Hepatocyte (in vitro differentiated cells): ENCODE data around the gene ADGRL3. TPM values are rescaled to one million over a fixed set of nuclear protein-coding genes. Genes with fewer than 3 reads are reported as not detected.

Experiments
- DNase-seq: peaks from one replicate; pipeline ENCODE4 v3.0.0-alpha.2; 2016; ENCODE audit warnings: low spot score
- H2AFZ ChIP-seq: fragments of 200-600 bp; sonication (generic); 2 replicates; pipeline ENCODE4 v1.6.0; 2016; ENCODE audit warnings: antibody characterized with exemption, mild to moderate bottlenecking
- H3K27ac ChIP-seq: fragments of 200-600 bp; sonication (generic); 2 replicates; pipeline ENCODE4 v1.5.1; 2016; ENCODE audit warnings: mild to moderate bottlenecking
- H3K27me3 ChIP-seq: fragments of 200-600 bp; sonication (generic); 2 replicates; pipeline ENCODE4 v1.6.1; 2016
- H3K36me3 ChIP-seq: fragments of 200-600 bp; sonication (generic); replicated peaks from 2 replicates; pipeline ENCODE4 v1.5.1; 2016; ENCODE audit warnings: low read depth; ENCODE audit not compliant: insufficient read depth
- H3K4me1 ChIP-seq: fragments of 200-600 bp; sonication (generic); 2 replicates; pipeline ENCODE4 v1.5.1; 2016; ENCODE audit warnings: mild to moderate bottlenecking, moderate library complexity; ENCODE audit not compliant: insufficient read depth
- H3K4me2 ChIP-seq: fragments of 200-600 bp; sonication (generic); 2 replicates; pipeline ENCODE4 v1.6.0; 2016
- H3K4me3 ChIP-seq: fragments of 200-600 bp; sonication (generic); 2 replicates; pipeline ENCODE4 v1.5.1; 2016; ENCODE audit warnings: mild to moderate bottlenecking
- H3K79me2 ChIP-seq: fragments of 200-600 bp; sonication (generic); 2 replicates; pipeline ENCODE4 v1.6.0; 2017; ENCODE audit warnings: mild to moderate bottlenecking
- H3K9me2 ChIP-seq: fragments of 200-600 bp; sonication (generic); replicated peaks from 2 replicates; pipeline ENCODE4 v1.6.0; 2017; ENCODE audit warnings: mild to moderate bottlenecking; ENCODE audit not compliant: insufficient read depth
- H3K9me3 ChIP-seq: fragments of 200-600 bp; sonication (generic); 2 replicates; pipeline ENCODE4 v1.5.1; 2016; ENCODE audit warnings: low read depth, mild to moderate bottlenecking
- H4K20me1 ChIP-seq: fragments of 200-600 bp; sonication (generic); 2 replicates; pipeline ENCODE4 v1.6.0; 2016; ENCODE audit warnings: mild to moderate bottlenecking; ENCODE audit not compliant: insufficient read depth, poor library complexity, severe bottlenecking
- CTCF ChIP-seq: fragments of 200-600 bp; sonication (generic); IDR thresholded peaks from 2 replicates; pipeline ENCODE4 v1.5.1; 2016; ENCODE audit warnings: antibody characterized with exemption, mild to moderate bottlenecking; ENCODE audit not compliant: poor library complexity
- EZH2 ChIP-seq: fragments of 200-600 bp; sonication (generic); IDR thresholded peaks from 2 replicates; pipeline ENCODE4 v1.6.1; 2016; ENCODE audit warnings: antibody characterized with exemption, mild to moderate bottlenecking, borderline replicate concordance
- EZH2phosphoT487 ChIP-seq: fragments of 200-600 bp; sonication (generic); IDR thresholded peaks from one replicate; pipeline ENCODE4 v1.6.1; 2018; ENCODE audit warnings: antibody characterized with exemption, mild to moderate bottlenecking, low read depth, moderate library complexity; ENCODE audit not compliant: unreplicated experiment, severe bottlenecking
- WGBS: methylation state at CpG from one replicate; pipeline ENCODE4 v1.1.6; 2016; ENCODE audit warnings: low lambda C conversion rate; ENCODE audit errors: missing lambda C conversion rate; 5-methylcytosine and 5-hydroxymethylcytosine counted together
- polyA plus RNA-seq: library from polyadenylated mRNA; unstranded; fragments of >200 nt; fragmentation: Nextera tagmentation; extraction: Ambion mirVana; gene quantifications from 2 replicates; pipeline ENCODE4 v1.2.1, GENCODE V29; 2016
- total RNA-seq: library from RNA; depleted of rRNA; stranded (reverse); fragments of >200 nt; gene quantifications from 2 replicates; pipeline ENCODE4 v1.2.3, GENCODE V29; 2014

ADGRL3 gene
- total and polyA plus RNA-seq, 2 experiments from 2014 or later = 4.4 to 21.2 TPM

- Histone ChIP-seq H3K9me3 (no peaks in the 10 kb centered on the region), H3K36me3 (no peaks in the 10 kb centered on the region), H3K27ac (peak overlapping the region; percentile 77), H2AFZ (peak overlapping the region; percentile 87), H3K79me2 (peaks cover 34% of the 10 kb centered on the region), H3K4me3 (peak overlapping the region; percentile 92), H3K9me2 (no peaks in the 10 kb centered on the region), H3K27me3 (peaks cover 37% of the 10 kb centered on the region), H3K4me2 (peak overlapping the region; percentile 87), H4K20me1 (peaks cover 4% of the 10 kb centered on the region), H3K4me1 (no peaks in the 10 kb centered on the region)
- DNase-seq = no peak
- WGBS = 4% methylated on average over 5 of the region's 9 CpGs
- TF ChIP-seq EZH2 (no peak), EZH2phosphoT487 (no peak), CTCF (no peak)
Measured at GRCh38 chr4:61199873-61200186, 296 bp upstream of the ADGRL3 start.

- peak overlapping the region; percentile 87 for H3K4me2 ChIP-seq
- H3K27me3 ChIP-seq = peaks cover 40% of the 10 kb centered on the region
- peak; percentile 53 for DNase-seq
- H4K20me1 ChIP-seq = peaks cover 9% of the 10 kb centered on the region
- H3K79me2 ChIP-seq = peaks cover 46% of the 10 kb centered on the region
- H3K4me3 ChIP-seq = peak overlapping the region; percentile 92
- H3K4me1 ChIP-seq = no peaks in the 10 kb centered on the region
- H3K9me2 ChIP-seq = no peaks in the 10 kb centered on the region
- no peaks in the 10 kb centered on the region for H3K36me3 ChIP-seq
- H2AFZ ChIP-seq = peak overlapping the region; percentile 87
- TF ChIP-seq EZH2phosphoT487 (peak; percentile 53), EZH2 (no peak)
- WGBS = 1% methylated on average over 37 of the region's 41 CpGs
- H3K27ac ChIP-seq = peak overlapping the region; percentile 77
- H3K9me3 ChIP-seq = no peaks in the 10 kb centered on the region
Measured at GRCh38 chr4:61200916-61201526, 895 bp downstream of the ADGRL3 start.

GRCh38 chr4:61201561-61201960 is 1.4 kb downstream of the ADGRL3 start:
- H3K9me2 ChIP-seq = no peaks in the 10 kb centered on the region
- H3K9me3 ChIP-seq = no peaks in the 10 kb centered on the region
- peak overlapping the region; percentile 87 for H2AFZ ChIP-seq
- peaks cover 40% of the 10 kb centered on the region for H3K27me3 ChIP-seq
- peak overlapping the region; percentile 77 for H3K27ac ChIP-seq
- H3K79me2 ChIP-seq = peaks cover 51% of the 10 kb centered on the region
- H3K4me1 ChIP-seq = no peaks in the 10 kb centered on the region
- peak overlapping the region; percentile 92 for H3K4me3 ChIP-seq
- peaks cover 9% of the 10 kb centered on the region for H4K20me1 ChIP-seq
- H3K36me3 ChIP-seq = no peaks in the 10 kb centered on the region
- peak; percentile 61 for TF ChIP-seq EZH2
- no peak for TF ChIP-seq CTCF
- H3K4me2 ChIP-seq = peak overlapping the region; percentile 87
- peak; percentile 20 for DNase-seq
- under 1% methylated on average over 28 of the region's 28 CpGs for WGBS

- Histone ChIP-seq H2AFZ (peak overlapping the region; percentile 87), H3K79me2 (peaks cover 55% of the 10 kb centered on the region), H3K4me3 (peak overlapping the region; percentile 92), H3K4me1 (no peaks in the 10 kb centered on the region), H4K20me1 (peaks cover 9% of the 10 kb centered on the region), H3K9me3 (no peaks in the 10 kb centered on the region), H3K27me3 (peaks cover 40% of the 10 kb centered on the region), H3K4me2 (peak overlapping the region; percentile 87), H3K36me3 (no peaks in the 10 kb centered on the region), H3K9me2 (no peaks in the 10 kb centered on the region), H3K27ac (peak overlapping the region; percentile 77)
- peak; percentile 73 for TF ChIP-seq EZH2phosphoT487
- TF ChIP-seq CTCF = no peak
- TF ChIP-seq EZH2 = peak; percentile 10
- 1% methylated on average over 36 of the region's 51 CpGs for WGBS
- no peak for DNase-seq
Measured at GRCh38 chr4:61201961-61202637, 2.0 kb downstream of the ADGRL3 start.
